ENCODE measurements around the gene ZFP1. TPM values are rescaled to one million over a fixed set of nuclear protein-coding genes. Genes with fewer than 3 reads are reported as not detected.

Gene ZFP1
- total and polyA plus RNA-seq, 2 experiments from 2014 or later, result 4.8 to 12.5 TPM

DNA sequence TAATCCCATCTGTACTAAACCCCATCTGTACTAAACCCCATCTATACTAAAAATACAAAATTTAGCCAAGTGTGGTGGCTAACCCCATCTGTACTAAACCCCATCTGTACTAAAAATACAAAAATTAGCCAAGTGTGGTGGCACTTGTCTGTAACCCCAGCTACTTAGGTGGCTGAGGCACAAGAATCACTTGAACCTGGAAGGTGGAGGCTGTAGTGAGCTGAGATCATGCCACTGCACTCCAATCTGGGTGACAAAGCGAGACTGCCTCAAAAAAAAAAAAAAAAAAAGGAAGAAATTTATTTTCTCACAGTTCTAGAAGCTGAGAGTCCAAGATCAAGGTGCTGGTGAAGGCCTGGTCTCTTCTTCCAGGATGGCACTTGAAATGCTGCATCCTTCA lies 12.1 kb downstream of the ZFP1 start:
- H4K20me1 ChIP-seq (replicated peaks; ENCODE audit: insufficient read depth), result peaks cover 8% of the 10 kb centered on the region; the same call in 1 of the 2 replicates
- peaks cover 19% of the 10 kb centered on the region; the same call in 2 of the 3 replicates for H3K9me3 Mint-ChIP-seq
- peaks cover 3% of the 10 kb centered on the region; the same call in 1 of the 2 replicates for H3K36me3 ChIP-seq (ENCODE audit: insufficient read depth)
- H3K36me3 Mint-ChIP-seq (ENCODE audit: low read depth), result peaks cover 81% of the 10 kb centered on the region
- H3K4me2 ChIP-seq, result no peak overlapping the region
- no peaks in the 10 kb centered on the region for H3K9me2 ChIP-seq (ENCODE audit: insufficient read depth)
- DNase-seq (ENCODE audit: low spot score), result no peak
- TF ChIP-seq NANOG (IDR thresholded peaks at IDR 0.05; ENCODE audit: borderline replicate concordance) (no peak), POLR2AphosphoS5 (IDR thresholded peaks at IDR 0.05; ENCODE audit: low read depth) (no peak), ZNF331 (CRISPR knock-in tag; IDR thresholded peaks at IDR 0.05; ENCODE audit: low read depth) (no peak), EZH2phosphoT487 (IDR thresholded peaks at IDR 0.05; ENCODE audit: unreplicated experiment) (no peak), JUNB (IDR thresholded peaks at IDR 0.05; ENCODE audit: unreplicated experiment) (no peak), EZH2 (IDR thresholded peaks at IDR 0.05; ENCODE audit: low read depth, unreplicated experiment) (no peak), ZNF114 (CRISPR knock-in tag; IDR thresholded peaks at IDR 0.05) (no peak), CREB1 (CRISPR knock-in tag; IDR thresholded peaks at IDR 0.05; ENCODE audit: low read depth) (no peak)
- TF ChIP-seq, protein P1, sequence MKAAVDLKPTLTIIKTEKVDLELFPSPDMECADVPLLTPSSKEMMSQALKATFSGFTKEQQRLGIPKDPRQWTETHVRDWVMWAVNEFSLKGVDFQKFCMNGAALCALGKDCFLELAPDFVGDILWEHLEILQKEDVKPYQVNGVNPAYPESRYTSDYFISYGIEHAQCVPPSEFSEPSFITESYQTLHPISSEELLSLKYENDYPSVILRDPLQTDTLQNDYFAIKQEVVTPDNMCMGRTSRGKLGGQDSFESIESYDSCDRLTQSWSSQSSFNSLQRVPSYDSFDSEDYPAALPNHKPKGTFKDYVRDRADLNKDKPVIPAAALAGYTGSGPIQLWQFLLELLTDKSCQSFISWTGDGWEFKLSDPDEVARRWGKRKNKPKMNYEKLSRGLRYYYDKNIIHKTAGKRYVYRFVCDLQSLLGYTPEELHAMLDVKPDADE (IDR thresholded peaks at IDR 0.05), result no peak
- H3K4me3 Mint-ChIP-seq, result no peak overlapping the region
- H3F3A ChIP-seq (replicated peaks; ENCODE audit: low read depth), result no peaks in the 10 kb centered on the region
- no peak overlapping the region for H3K27ac ChIP-seq (ENCODE audit: low read depth)
- H3K4me3 ChIP-seq, result no peak overlapping the region
- H3K27ac Mint-ChIP-seq, result no peak overlapping the region
- H3K4me1 Mint-ChIP-seq, result no peaks in the 10 kb centered on the region
- H3K27me3 Mint-ChIP-seq (ENCODE audit: insufficient read depth, low read depth, poor library complexity), result peaks cover 4% of the 10 kb centered on the region
- no peak overlapping the region for H2AFZ ChIP-seq
- ATAC-seq, result no peak
- H3K27me3 ChIP-seq (ENCODE audit: insufficient read depth), result no peaks in the 10 kb centered on the region
- H3K4me1 ChIP-seq (ENCODE audit: insufficient read depth), result no peaks in the 10 kb centered on the region
- H3K79me2 ChIP-seq (replicated peaks; ENCODE audit: insufficient read depth), result peaks cover 25% of the 10 kb centered on the region

DNA sequence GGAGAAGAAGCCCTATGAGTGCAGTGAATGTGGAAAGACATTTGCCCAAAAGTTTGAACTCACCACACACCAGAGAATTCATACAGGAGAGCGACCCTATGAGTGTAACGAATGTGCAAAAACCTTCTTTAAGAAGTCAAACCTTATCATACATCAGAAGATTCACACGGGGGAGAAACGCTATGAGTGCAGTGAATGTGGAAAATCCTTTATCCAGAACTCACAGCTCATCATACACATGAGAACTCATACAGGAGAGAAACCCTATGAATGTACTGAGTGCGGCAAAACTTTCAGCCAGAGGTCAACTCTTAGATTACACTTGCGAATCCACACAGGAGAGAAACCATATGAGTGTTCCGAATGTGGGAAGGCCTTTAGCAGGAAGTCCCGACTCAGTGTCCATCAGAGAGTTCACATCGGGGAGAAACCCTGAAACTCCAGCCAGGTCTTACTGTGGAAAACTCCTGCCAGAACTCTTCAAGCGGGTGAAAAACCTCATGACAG lies 21.6 kb downstream of the ZFP1 start:
- Histone ChIP-seq H3K27me3 (ENCODE audit: insufficient read depth) (no peaks in the 10 kb centered on the region), H3K4me3 (no peak overlapping the region), H3K4me1 (ENCODE audit: insufficient read depth) (no peaks in the 10 kb centered on the region), H3K9me2 (ENCODE audit: insufficient read depth) (no peaks in the 10 kb centered on the region; the same call in 1 of the 2 replicates), H3K79me2 (replicated peaks; ENCODE audit: insufficient read depth) (0 out of 2 replicates have a peak, but pooled peaks cover 3% of the 10 kb centered on the region), H3K27ac (ENCODE audit: low read depth) (no peak overlapping the region), H4K20me1 (replicated peaks; ENCODE audit: insufficient read depth) (no peaks in the 10 kb centered on the region), H3F3A (replicated peaks; ENCODE audit: low read depth) (no peaks in the 10 kb centered on the region), H3K4me2 (no peak overlapping the region), H2AFZ (no peak overlapping the region), H3K36me3 (ENCODE audit: insufficient read depth) (peaks cover 60% of the 10 kb centered on the region)
- Mint-ChIP-seq H3K27ac (no peak overlapping the region), H3K4me3 (no peak overlapping the region), H3K36me3 (ENCODE audit: low read depth) (peaks cover 94% of the 10 kb centered on the region), H3K27me3 (ENCODE audit: insufficient read depth, low read depth, poor library complexity) (peaks cover 4% of the 10 kb centered on the region), H3K4me1 (no peaks in the 10 kb centered on the region), H3K9me3 (peaks cover 90% of the 10 kb centered on the region)
- ATAC-seq, result no peak
- DNase-seq (ENCODE audit: low spot score), result no peak
- TF ChIP-seq EZH2 (IDR thresholded peaks at IDR 0.05; ENCODE audit: low read depth, unreplicated experiment) (no peak), POLR2AphosphoS5 (IDR thresholded peaks at IDR 0.05; ENCODE audit: low read depth) (no peak), ZNF331 (CRISPR knock-in tag; IDR thresholded peaks at IDR 0.05; ENCODE audit: low read depth) (no peak), STAT1 (IDR thresholded peaks at IDR 0.05; ENCODE audit: unreplicated experiment) (no peak)
- TF ChIP-seq, protein P1 (IDR thresholded peaks at IDR 0.05), result no peak
- TF ChIP-seq, protein P2, sequence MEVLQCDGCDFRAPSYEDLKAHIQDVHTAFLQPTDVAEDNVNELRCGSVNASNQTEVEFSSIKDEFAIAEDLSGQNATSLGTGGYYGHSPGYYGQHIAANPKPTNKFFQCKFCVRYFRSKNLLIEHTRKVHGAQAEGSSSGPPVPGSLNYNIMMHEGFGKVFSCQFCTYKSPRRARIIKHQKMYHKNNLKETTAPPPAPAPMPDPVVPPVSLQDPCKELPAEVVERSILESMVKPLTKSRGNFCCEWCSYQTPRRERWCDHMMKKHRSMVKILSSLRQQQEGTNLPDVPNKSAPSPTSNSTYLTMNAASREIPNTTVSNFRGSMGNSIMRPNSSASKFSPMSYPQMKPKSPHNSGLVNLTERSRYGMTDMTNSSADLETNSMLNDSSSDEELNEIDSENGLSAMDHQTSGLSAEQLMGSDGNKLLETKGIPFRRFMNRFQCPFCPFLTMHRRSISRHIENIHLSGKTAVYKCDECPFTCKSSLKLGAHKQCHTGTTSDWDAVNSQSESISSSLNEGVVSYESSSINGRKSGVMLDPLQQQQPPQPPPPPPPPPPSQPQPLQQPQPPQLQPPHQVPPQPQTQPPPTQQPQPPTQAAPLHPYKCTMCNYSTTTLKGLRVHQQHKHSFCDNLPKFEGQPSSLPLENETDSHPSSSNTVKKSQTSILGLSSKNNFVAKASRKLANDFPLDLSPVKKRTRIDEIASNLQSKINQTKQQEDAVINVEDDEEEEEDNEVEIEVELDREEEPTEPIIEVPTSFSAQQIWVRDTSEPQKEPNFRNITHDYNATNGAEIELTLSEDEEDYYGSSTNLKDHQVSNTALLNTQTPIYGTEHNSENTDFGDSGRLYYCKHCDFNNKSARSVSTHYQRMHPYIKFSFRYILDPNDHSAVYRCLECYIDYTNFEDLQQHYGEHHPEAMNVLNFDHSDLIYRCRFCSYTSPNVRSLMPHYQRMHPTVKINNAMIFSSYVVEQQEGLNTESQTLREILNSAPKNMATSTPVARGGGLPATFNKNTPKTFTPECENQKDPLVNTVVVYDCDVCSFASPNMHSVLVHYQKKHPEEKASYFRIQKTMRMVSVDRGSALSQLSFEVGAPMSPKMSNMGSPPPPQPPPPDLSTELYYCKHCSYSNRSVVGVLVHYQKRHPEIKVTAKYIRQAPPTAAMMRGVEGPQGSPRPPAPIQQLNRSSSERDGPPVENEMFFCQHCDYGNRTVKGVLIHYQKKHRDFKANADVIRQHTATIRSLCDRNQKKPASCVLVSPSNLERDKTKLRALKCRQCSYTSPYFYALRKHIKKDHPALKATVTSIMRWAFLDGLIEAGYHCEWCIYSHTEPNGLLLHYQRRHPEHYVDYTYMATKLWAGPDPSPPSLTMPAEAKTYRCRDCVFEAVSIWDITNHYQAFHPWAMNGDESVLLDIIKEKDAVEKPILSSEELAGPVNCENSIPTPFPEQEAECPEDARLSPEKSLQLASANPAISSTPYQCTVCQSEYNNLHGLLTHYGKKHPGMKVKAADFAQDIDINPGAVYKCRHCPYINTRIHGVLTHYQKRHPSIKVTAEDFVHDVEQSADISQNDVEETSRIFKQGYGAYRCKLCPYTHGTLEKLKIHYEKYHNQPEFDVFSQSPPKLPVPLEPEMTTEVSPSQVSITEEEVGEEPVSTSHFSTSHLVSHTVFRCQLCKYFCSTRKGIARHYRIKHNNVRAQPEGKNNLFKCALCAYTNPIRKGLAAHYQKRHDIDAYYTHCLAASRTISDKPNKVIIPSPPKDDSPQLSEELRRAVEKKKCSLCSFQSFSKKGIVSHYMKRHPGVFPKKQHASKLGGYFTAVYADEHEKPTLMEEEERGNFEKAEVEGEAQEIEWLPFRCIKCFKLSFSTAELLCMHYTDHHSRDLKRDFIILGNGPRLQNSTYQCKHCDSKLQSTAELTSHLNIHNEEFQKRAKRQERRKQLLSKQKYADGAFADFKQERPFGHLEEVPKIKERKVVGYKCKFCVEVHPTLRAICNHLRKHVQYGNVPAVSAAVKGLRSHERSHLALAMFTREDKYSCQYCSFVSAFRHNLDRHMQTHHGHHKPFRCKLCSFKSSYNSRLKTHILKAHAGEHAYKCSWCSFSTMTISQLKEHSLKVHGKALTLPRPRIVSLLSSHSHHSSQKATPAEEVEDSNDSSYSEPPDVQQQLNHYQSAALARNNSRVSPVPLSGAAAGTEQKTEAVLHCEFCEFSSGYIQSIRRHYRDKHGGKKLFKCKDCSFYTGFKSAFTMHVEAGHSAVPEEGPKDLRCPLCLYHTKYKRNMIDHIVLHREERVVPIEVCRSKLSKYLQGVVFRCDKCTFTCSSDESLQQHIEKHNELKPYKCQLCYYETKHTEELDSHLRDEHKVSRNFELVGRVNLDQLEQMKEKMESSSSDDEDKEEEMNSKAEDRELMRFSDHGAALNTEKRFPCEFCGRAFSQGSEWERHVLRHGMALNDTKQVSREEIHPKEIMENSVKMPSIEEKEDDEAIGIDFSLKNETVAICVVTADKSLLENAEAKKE (CRISPR knock-in tag; IDR thresholded peaks at IDR 0.05), result no peak
